MCF 10A (cell line): Measurements from ENCODE around the gene PROSER2. TPM values are rescaled to one million over a fixed set of nuclear protein-coding genes. Genes with fewer than 3 reads are reported as not detected.

ENCODE experiments used
- BruUV-seq: library from RNA; stranded (reverse); fragments of 400-500 nt; replicated peaks from 2 replicates; lab custom pipeline; 2021; lab: Mats Ljungman, UMichigan
- CTCF ChIA-PET: fragments of 300-600 bp; sonication (Branson Sonifier 250); formaldehyde crosslinking; extraction: SDS; loops from one replicate; lab custom pipeline; 2021; ENCODE audit warnings: antibody characterized with exemption, inconsistent platforms; lab: Yijun Ruan, JAX
- POLR2A ChIA-PET: fragments of 300-600, 350-650 bp; sonication (Branson Sonifier 250); formaldehyde crosslinking; extraction: SDS; loops from one replicate; lab custom pipeline; 2020; ENCODE audit warnings: antibody characterized with exemption, inconsistent platforms; lab: Yijun Ruan, JAX
- DNase-seq: peaks from one replicate; pipeline ENCODE4 v3.0.0-alpha.2; 2018; ENCODE audit not compliant: unreplicated experiment
- H3K27ac Mint-ChIP-seq: one replicate; pipeline ENCODE4 v1.8.0; 2022; ENCODE audit warnings: mild to moderate bottlenecking, low read depth, mixed read lengths; ENCODE audit not compliant: unreplicated experiment
- H3K27me3 Mint-ChIP-seq: one replicate; pipeline ENCODE4 v1.8.0; 2022; ENCODE audit warnings: mixed read lengths; ENCODE audit not compliant: insufficient read depth, unreplicated experiment
- H3K36me3 Mint-ChIP-seq: one replicate; pipeline ENCODE4 v1.8.0; 2022; ENCODE audit warnings: mild to moderate bottlenecking, moderate library complexity, mixed read lengths; ENCODE audit not compliant: insufficient read depth, unreplicated experiment
- H3K4me1 Mint-ChIP-seq: one replicate; pipeline ENCODE4 v1.8.0; 2022; ENCODE audit warnings: mixed read lengths; ENCODE audit not compliant: insufficient read depth, unreplicated experiment
- H3K4me3 Mint-ChIP-seq: one replicate; pipeline ENCODE4 v1.8.0; 2022; ENCODE audit warnings: mild to moderate bottlenecking, moderate library complexity, mixed read lengths; ENCODE audit not compliant: unreplicated experiment
- H3K9me3 Mint-ChIP-seq: one replicate; pipeline ENCODE4 v1.8.0; 2022; ENCODE audit warnings: mixed read lengths; ENCODE audit not compliant: unreplicated experiment
- intact Hi-C: fragments of 100-400 bp; cut with micrococcal nuclease; formaldehyde crosslinking; loops from 2 replicates; pipeline ENCODE4 v1.14.1; 2022
- total RNA-seq: library from RNA; stranded (reverse); gene quantifications from 2 replicates; pipeline ENCODE4 v1.2.3, GENCODE V29; 2022
- TF ChIP-seq, protein P1 (sequence below): fragments of 200-600 bp; IDR thresholded peaks from one replicate; pipeline ENCODE4 v1.8.0; 2022; ENCODE audit warnings: antibody characterized with exemption, mild to moderate bottlenecking; ENCODE audit not compliant: unreplicated experiment

PROSER2 gene
- total RNA-seq, 1 experiment from 2014 or later, result 58.0 TPM

DNA sequence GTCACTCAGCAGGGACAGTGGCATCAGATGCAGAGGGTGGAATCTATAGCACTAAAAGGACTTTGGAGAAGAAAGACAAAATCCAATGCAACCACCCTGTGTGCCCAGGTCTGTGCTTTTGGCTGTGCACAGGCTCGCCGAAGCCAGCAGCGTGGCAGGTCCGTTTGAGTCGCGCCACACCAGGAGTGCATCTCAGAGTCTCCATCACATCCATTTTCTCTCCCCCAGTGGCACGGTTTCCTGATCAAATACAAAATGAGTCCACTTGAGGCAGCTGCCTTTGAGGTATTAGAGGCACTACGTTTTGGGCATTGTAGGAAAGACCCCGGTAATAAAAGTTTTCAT, 23.4 kb upstream of the PROSER2 start:
- H3K27me3 Mint-ChIP-seq, result no peaks in the 10 kb centered on the region
- ChIA-PET POLR2A (no interaction called here), CTCF (interaction anchor here (1.1 to 1.5 kb wide), 2 partner anchors 17 to 185 kb away, joined by 5 to 7 read pairs; no protein-coding TSS in a partner anchor)
- H3K36me3 Mint-ChIP-seq, result no peaks in the 10 kb centered on the region
- TF ChIP-seq, protein P1, sequence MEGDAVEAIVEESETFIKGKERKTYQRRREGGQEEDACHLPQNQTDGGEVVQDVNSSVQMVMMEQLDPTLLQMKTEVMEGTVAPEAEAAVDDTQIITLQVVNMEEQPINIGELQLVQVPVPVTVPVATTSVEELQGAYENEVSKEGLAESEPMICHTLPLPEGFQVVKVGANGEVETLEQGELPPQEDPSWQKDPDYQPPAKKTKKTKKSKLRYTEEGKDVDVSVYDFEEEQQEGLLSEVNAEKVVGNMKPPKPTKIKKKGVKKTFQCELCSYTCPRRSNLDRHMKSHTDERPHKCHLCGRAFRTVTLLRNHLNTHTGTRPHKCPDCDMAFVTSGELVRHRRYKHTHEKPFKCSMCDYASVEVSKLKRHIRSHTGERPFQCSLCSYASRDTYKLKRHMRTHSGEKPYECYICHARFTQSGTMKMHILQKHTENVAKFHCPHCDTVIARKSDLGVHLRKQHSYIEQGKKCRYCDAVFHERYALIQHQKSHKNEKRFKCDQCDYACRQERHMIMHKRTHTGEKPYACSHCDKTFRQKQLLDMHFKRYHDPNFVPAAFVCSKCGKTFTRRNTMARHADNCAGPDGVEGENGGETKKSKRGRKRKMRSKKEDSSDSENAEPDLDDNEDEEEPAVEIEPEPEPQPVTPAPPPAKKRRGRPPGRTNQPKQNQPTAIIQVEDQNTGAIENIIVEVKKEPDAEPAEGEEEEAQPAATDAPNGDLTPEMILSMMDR, result no peak
- BruUV-seq, result no TSS peak
- H3K27ac Mint-ChIP-seq, result no peak overlapping the region
- DNase-seq, result no peak
- H3K4me3 Mint-ChIP-seq, result no peak overlapping the region
- no peaks in the 10 kb centered on the region for H3K9me3 Mint-ChIP-seq
- intact Hi-C loops, result no loop called here
- no peaks in the 10 kb centered on the region for H3K4me1 Mint-ChIP-seq

GRCh38 chr10:11804336-11804735, 18.8 kb upstream of the PROSER2 start:
- ChIA-PET CTCF (interaction anchor here (0.7 to 1.8 kb wide), 3 partner anchors 11 to 1723 kb away, joined by 3 to 4 read pairs (median 4); no protein-coding TSS in a partner anchor), POLR2A (no interaction called here)
- Mint-ChIP-seq H3K27me3 (no peaks in the 10 kb centered on the region), H3K4me1 (no peaks in the 10 kb centered on the region), H3K36me3 (no peaks in the 10 kb centered on the region), H3K4me3 (no peak overlapping the region), H3K9me3 (no peaks in the 10 kb centered on the region), H3K27ac (no peak overlapping the region)
- TF ChIP-seq, protein P1, result no peak
- intact Hi-C loops, result no loop called here
- no peak for DNase-seq
- no TSS peak for BruUV-seq

DNA sequence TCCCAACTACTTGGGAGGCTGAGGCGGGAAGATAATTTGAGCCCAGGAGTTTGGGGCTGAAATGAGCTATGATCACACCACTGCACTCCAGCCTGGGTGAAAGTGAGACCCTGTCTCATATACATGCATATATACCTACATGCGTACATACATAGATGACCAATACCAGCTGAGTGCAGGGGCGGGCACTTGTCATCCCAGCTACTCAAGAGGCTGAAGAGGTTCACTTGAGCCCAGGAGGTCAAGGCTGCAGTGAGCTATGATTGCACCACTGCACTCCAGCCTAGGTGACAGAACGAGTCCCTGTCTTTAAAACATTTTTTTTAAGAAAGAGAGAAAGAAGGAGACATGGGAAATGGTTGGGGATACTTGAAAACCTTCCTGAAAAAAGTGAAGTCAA, 17.4 kb upstream of the PROSER2 start:
- BruUV-seq, result no TSS peak
- DNase-seq, result no peak
- Mint-ChIP-seq H3K4me1 (peaks cover 9% of the 10 kb centered on the region), H3K27ac (no peak overlapping the region), H3K36me3 (no peaks in the 10 kb centered on the region), H3K27me3 (no peaks in the 10 kb centered on the region), H3K4me3 (no peak overlapping the region), H3K9me3 (no peaks in the 10 kb centered on the region)
- intact Hi-C loops, result no loop called here
- ChIA-PET CTCF (interaction anchor here (0.9 kb wide), 1 partner anchor 11 kb away, joined by 3 read pairs; no protein-coding TSS in a partner anchor), POLR2A (no interaction called here)
- TF ChIP-seq, protein P1, result no peak

DNA sequence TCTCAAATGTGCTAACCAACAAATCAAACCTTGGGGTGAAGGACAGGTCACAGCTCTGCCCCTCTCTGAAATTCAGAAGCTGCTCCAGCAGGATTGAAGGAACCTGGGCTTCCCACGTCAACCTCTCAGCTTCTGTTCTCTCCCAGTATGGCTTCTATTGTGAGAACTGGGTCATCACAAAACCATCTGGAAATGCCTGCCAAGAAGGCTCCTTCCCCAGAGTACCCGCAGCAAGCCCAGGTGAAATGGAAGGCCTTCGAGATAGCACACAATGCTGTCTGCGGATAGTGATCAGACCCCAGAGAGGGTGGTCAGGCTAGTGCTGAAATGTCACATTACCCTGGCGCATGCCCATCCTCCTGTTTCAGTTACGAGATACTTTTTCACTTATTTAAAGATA, 16.4 kb upstream of the PROSER2 start:
- intact Hi-C loops, result no loop called here
- Mint-ChIP-seq H3K27me3 (no peaks in the 10 kb centered on the region), H3K9me3 (no peaks in the 10 kb centered on the region), H3K27ac (no peak overlapping the region), H3K36me3 (no peaks in the 10 kb centered on the region), H3K4me1 (peaks cover 9% of the 10 kb centered on the region), H3K4me3 (no peak overlapping the region)
- CTCF ChIA-PET, result interaction anchor here (0.5 kb wide), 1 partner anchor 154 kb away, joined by 4 read pairs; no protein-coding TSS in a partner anchor
- no peak for DNase-seq
- no TSS peak for BruUV-seq
- TF ChIP-seq, protein P1, result no peak
- POLR2A ChIA-PET, result interaction anchor here (0.6 kb wide), 1 partner anchor 46 kb away, joined by 4 read pairs; no protein-coding TSS in a partner anchor
